Activated gamma-delta T cell treated with anti-CD3 and anti-CD28 coated beads, Interleukin-2, amount 50 U/mL, for 16 hours (primary cell): ENCODE data around the gene RGS21.
"Not testable (repeated sequence)": the region's sequence is repeated elsewhere in the genome, so short reads cannot be mapped to it uniquely, and the experiment has no call there.

Experiments used
- DNase-seq: peaks from one replicate; pipeline ENCODE4 v3.0.0-alpha.2; 2020; ENCODE audit warnings: low read depth

Gene RGS21

GRCh38 chr1:192316942-192317450 lies at the start of gene RGS21:
Gene RGS21, plus strand, starts transcription at chr1:192316992. Its CDS starts 26,045 bp downstream, at chr1:192343037.
- no peak for DNase-seq

GRCh38 chr1:192268468-192269052 lies 48.2 kb upstream of the RGS21 start:
- DNase-seq, result no peak

- no peak for DNase-seq
Measured at GRCh38 chr1:192270398-192270797, 46.4 kb upstream of the RGS21 start.

GRCh38 chr1:192272732-192273131 lies 44.1 kb upstream of the RGS21 start:
- DNase-seq, result no peak

GRCh38 chr1:192274588-192274987 lies 42.2 kb upstream of the RGS21 start:
- DNase-seq, result no peak

- DNase-seq, result no peak
Measured at GRCh38 chr1:192277635-192278034, 39.2 kb upstream of the RGS21 start.

- no peak for DNase-seq
Measured at GRCh38 chr1:192284927-192285326, 31.9 kb upstream of the RGS21 start.

GRCh38 chr1:192303029-192303428 lies 13.8 kb upstream of the RGS21 start:
- no peak for DNase-seq

GRCh38 chr1:192308314-192308713 lies 8.5 kb upstream of the RGS21 start:
- not testable (repeated sequence) for DNase-seq

- DNase-seq, result no peak
Measured at GRCh38 chr1:192311281-192311680, 5.5 kb upstream of the RGS21 start.

GRCh38 chr1:192327997-192328396 lies 11.2 kb downstream of the RGS21 start:
- DNase-seq, result no peak

- no peak for DNase-seq
Measured at GRCh38 chr1:192342842-192343241, 26.1 kb downstream of the RGS21 start.

- no peak for DNase-seq
Measured at GRCh38 chr1:192343344-192343743, 26.6 kb downstream of the RGS21 start.

- no peak for DNase-seq
Measured at GRCh38 chr1:192349314-192349713, 32.5 kb downstream of the RGS21 start.

GRCh38 chr1:192350356-192350755 lies 33.6 kb downstream of the RGS21 start:
- DNase-seq, result no peak

- no peak for DNase-seq
Measured at GRCh38 chr1:192351550-192351949, 34.8 kb downstream of the RGS21 start.

- DNase-seq, result no peak
Measured at GRCh38 chr1:192357924-192358323, 41.1 kb downstream of the RGS21 start.

- no peak for DNase-seq
Measured at GRCh38 chr1:192358402-192358801, 41.6 kb downstream of the RGS21 start.

GRCh38 chr1:192358822-192359221 lies 42.0 kb downstream of the RGS21 start:
- no peak for DNase-seq

- DNase-seq, result no peak
Measured at GRCh38 chr1:192363177-192363576, 46.4 kb downstream of the RGS21 start.

- DNase-seq, result no peak
Measured at GRCh38 chr1:192367436-192367835, 50.6 kb downstream of the RGS21 start.

- no peak for DNase-seq
Measured at GRCh38 chr1:192375306-192375705, 58.5 kb downstream of the RGS21 start.

- DNase-seq, result no peak
Measured at GRCh38 chr1:192376374-192376773, 59.6 kb downstream of the RGS21 start.

GRCh38 chr1:192378276-192378675 lies 61.5 kb downstream of the RGS21 start:
- DNase-seq, result no peak
